Measurements from ENCODE around the gene C1orf50. TPM values are rescaled to one million over a fixed set of nuclear protein-coding genes. Genes with fewer than 3 reads are reported as not detected.
"Not testable (repeated sequence)": the region's sequence is repeated elsewhere in the genome, so short reads cannot be mapped to it uniquely, and the experiment has no call there.

C1orf50 gene
- total RNA-seq, 1 donor from 2014 or later: 5.2 TPM

DNA sequence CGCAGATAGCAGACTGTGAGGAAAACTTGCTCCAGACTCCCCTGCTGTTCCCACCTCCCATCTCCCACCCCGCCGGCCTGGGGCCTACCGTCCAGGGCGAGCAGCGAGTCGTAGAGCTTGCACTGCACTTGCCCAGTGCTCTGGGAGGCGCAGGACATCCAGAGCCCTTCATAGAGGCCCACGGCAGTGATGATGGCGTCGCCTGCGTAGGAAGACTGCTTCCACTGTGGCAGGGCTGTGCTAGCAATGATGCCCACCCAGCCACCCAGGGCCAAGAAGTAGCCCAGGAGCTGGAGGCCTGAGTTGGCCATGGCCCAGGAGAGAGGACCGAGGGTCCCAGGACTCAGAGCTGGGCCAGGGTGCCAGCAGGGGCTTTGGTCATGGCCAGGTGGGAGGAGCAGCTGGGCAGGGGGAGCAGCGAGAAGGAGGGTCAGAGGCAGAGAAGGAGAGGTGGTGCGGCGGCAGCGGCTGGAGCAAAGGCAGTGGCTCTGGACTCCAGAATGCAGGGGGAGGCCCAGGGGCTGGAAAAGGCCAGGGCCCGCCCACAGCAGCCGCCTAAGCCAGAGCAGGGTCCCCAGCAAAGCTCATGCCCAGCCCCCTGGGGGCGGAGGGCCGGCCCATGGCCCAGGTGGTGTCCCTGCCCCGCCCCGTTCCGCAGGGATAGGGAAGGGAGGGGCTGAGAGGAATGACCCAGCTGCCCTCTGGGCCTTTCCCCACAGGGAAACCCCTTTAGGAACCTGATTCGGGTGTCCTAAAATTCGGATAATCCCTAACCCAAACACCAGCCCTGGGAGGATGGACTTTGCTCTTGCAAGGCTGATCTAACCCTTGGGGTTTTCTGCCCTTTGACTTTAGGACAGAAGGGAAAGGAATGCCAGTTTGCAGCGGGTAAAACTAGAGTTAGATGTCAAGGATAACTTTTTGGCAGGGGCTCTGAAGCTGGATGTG is 27.0 kb upstream of the C1orf50 start, which contains the start of gene CLDN19:
CLDN19 (minus strand) TSS at position 484 of the 948 bp plus-strand sequence; CDS start at position 311, 173 bp downstream.
- DNase-seq: no peak

DNA sequence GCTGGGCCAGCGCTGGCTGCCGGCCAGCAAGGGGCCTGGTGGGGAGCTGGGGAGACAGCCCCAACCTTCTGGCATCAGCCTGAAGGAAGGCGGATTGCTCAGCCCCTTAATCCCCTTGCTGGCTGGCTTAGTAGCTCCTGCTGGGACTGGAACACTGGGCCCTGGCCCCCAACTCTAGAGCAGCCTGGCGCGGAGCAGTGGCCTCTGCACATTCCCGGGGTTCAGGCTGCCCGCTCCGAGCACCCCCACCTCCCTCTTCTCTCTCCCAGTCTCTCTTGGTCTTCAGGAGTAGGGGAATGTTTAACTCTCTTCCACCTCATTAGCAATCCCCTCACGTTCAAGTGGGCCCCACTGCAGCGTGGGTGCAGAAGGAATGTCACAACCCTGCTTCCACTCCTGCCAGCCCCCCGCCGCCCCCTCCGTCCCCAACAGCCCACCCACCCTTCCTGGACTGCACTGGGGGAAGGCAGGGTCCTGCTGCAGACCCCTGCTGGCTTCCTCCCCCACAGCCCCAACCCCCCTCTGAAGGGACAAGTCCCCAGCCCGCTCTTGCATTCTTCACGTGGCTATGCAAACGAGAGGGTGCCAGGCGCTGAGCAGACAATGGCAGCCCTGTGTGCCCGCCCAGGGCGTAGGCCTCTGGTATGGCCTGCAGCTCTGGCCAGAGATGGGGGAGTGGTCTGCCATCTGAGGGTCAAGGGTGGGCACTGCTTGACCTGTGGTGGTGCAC is 26.0 kb upstream of the C1orf50 start:
- no peak for DNase-seq

DNA sequence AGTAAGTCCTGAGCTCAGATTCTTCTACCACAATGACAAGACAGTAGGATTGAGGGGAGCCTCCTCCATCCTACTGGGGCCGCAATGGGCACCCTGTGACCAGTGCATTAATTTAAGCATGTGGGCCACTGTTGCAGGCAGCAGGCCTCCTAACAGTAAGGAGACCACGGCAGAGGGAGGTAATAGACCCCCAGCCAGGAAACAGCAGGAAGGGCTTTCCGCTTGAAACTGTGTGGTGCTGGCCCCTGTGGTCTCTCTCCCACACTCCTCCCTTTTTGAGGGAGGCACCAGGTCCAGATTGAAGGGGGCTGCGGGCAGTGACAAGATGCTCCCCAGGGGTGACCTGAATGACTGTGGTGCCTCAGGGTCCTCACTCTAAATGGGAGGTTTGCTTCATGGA is 25.3 kb upstream of the C1orf50 start:
- DNase-seq: no peak

DNA sequence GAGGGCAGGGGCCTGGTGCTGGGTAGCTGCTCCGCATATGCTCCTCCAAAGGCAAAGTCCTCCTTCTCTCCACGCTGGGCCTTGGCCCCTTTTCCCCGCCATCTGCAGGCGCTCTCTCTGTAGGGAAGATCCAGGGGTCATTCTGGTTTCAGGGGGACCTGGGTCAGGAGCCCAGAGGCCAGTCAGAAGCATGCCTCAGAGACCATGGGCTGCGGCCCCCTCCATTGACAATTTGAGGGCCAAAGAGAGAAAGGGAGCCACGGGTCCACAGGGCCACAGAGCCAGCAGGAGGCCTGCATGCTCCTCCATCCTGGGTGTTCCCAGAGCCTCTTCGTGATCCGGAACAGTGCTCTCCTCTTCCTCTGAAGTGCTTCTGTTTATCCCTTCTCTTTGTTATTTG is 24.9 kb upstream of the C1orf50 start:
- DNase-seq: no peak

DNA sequence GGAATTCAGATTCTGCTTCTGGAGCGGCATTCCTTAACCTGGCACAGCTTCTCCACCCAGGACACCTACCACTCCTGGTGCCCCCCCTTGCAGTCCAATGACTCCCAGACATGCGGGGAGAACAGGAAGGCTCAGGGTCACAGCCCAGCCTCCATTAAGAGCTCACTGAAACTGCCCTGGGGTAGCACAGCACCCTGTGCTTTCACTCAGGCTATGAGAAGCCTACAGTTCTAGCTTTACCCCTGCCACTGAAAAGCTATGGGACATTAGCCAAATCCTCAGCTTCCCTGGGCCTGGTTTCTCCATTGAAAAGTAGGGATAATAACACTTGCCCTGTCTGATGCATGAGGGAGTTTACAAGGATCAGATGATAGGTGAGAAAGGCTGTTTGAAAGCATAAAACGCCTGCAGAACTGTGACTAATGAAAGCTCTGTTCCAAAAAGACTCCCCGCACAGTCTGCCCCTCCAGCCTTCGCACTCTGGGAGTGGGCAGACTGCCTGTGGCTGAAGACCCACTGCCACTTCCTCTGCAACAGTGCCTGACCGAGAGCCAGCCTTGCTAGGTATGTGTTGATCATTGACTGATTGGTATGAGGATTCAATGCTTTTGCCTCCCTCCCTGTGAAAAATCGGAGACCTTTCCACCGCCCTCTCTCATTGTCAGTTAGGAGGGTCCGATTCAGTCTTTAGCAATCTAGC is 24.3 kb upstream of the C1orf50 start:
- DNase-seq: no peak

DNA sequence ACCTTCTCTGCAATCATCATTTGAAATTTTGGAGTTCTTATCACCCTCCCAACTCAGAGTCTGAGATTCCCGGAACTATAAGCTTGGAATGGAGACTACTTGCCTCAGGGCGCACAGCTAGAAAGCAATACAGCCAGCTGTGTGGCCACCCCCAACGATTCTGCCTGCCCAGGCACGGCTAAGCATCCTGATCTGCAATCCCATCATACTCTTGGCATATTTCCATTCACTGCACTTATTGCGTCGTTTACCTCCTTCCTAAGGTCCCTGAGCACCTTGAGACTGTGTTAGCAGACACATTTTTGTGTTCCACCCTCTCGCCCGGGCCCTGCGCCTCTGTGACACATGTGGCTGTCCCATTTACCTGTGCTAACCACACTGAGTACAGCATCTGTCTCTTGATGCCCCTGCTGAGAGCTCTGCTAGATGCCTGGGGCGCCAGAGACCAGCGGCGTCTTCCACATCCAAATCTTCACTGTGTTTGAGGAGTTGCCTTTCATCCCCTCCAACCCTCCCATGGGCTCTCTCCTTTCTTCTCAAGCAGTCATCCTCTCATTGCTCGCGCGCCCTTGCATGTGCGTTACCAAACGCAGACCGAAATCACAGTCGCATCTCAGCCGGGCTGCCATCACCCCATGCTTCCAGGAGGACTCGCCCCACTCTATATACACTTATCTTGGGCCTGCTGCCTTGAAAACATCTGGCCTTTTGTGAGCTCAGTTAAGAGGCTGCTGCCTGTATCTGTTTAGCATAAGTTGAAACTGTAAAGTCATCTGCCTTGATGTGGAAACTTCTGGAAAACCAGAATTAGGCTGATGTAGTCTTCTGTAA is 23.5 kb upstream of the C1orf50 start:
- DNase-seq: peak; percentile 24

DNA sequence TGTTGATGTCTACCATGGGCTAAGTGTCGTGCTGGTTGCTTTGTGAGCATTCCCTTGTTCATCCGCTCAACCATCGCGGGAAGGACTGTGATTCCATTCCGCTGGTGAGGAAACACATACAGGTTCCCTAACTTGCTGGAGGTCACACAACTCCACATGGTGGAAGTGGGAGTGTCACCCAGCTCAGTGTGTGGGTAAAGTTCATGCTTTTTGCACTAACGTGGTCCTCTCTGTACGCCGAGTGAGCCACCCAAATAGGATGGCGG is 23.0 kb upstream of the C1orf50 start:
- no peak for DNase-seq

DNA sequence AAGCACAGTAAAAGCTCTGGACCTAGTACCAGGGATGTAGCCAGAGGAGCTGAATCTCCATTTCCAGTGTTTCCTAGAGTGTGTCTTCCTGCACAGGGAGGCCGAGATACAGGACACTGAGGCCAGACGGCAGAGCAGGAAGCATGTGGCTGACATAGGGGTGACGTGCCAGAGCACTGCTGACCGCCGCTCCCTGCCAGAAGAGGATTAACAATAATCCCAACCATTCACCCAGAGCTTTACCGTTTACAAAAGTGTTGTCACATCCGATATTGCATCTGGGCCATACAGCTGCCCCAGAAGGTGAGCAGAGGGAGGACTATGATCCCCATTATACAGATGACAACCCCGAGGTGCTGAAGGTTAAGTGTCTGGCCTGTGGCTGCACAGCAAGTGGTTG is 21.2 kb upstream of the C1orf50 start:
- DNase-seq: no peak

DNA sequence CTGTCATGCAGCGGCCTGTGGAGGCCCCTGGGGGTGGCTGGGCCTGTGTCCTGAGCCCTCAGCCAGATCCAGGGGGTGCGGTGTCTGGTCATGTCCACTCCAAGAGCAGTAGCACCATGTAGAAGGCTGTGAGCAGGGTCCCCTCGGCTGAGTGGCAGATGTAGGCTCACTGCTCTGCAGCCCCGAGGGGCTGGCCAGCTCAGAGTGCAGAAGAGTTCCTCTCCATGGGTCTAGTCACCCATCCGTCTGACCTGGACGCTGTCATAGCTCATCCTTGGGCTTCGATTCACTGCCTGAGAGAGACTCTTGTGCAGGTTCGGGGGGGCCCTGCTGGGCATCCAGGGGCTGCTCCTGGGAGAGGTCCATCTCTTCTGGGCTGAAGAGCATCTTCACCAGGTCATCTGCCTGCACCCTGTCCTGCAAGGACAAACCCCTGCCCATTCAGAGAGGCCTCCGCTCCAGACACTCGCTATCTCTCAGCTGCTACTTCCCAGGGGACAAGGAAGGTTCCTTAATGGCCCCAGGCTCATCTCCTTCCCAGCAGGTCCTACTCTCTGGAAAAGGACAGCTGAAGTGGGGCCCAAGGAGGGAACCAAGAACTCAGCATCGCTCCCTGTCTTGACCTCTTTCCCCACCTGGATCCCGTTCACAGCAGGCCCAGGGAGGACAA is 20.5 kb upstream of the C1orf50 start:
- no peak for DNase-seq

DNA sequence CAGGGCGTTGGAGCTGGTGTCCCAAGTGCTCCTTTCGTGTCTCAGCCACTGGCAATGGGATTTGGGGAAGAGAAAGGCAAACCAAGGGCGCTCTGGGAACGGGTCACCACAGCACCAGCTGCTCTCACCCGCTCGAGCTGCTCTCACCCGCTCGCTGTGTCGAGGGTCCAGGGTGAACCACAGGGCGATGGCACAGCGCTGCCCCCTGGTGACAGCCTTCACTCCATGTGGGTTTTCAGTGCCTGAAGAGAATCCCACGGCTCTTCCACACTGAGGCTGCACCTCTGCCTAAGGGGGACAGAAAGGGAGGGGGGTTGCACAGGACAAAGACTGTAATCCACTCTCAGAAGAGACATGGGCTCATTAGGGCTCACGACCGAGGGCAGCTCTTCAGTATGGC is 19.9 kb upstream of the C1orf50 start:
- no peak for DNase-seq

DNA sequence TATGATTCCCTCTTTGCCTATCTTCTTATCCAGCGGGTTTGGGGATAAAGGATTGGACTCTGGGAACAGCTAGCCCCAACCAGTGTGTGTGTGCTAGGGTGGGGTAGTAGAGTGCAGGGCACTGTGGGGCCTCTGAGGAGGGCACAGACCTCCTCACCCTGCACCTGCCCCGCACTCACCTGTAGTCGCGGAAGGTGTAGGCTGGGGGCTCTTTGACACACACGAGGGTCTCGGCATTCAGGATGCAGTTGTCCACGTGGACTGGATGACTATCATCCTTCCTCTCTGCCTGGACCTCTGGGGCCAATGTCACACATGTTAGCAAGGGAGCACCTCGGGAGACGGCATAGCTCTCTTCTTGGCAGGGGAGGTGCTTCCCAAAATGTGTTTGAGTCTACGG is 19.0 kb upstream of the C1orf50 start:
- DNase-seq: no peak

DNA sequence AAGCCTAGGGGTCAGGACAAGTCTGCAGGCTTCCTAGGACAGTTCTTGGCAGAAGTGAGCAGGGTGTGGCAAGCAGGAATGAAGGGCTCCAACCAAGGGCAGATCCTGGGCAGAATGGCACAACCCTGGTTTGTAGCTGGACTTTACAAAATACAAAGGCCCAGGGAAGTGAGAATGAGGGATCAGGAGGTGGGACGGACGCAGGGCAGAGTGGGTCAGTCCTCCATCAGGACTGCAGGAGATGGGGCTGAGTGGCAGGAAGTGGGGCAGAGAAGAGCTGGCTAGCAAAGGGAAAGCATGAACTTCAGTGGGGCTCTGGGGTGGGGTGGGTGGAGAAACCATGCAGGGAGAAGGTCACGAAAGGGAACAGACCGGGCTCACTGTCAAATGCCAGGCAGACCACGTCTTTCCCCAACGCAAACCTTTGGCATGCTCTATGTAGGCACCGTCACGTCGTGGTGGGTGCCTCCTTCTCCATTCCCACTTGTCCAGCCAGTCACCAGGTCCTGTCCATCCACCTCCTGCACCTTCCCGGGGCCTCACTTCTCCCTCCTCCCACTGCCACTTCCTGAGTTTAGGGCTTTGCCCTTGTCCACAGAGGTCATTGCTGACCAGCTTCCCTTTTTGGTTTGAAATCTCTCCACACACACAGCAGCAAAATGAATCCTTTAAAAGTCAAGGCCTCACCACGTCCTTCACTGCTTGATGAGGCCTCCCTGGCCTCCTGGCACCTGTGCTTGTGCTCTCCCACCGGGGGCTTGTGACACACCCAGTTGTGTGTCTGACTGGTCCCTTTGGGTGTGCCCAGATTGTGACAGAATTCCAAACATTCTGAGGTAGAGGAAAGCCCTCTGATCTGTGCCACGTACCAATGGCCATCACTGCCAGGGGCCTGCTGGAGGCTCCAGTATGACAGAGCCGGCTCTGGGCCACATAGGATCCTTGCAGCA is 18.3 kb upstream of the C1orf50 start:
- DNase-seq: no peak

DNA sequence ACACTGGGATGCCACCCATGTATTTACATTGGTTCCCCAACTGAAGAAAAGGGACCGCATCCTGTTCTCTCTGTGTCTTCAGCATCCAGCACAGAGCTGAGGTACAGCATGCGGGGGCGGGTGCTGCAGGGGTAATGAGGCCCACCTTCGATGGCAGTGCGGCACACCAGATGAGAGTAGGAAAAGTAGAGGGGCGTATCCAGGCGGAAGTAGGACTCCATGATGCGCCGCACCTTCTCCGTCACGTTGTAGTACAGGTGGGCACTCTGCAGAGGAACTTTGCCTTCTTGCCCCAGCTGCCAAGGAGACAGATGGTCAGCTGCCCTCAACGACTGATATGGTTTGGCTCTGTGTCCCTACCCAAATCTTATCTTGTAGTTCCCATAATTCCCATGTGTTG is 17.0 kb upstream of the C1orf50 start:
- DNase-seq: no peak

DNA sequence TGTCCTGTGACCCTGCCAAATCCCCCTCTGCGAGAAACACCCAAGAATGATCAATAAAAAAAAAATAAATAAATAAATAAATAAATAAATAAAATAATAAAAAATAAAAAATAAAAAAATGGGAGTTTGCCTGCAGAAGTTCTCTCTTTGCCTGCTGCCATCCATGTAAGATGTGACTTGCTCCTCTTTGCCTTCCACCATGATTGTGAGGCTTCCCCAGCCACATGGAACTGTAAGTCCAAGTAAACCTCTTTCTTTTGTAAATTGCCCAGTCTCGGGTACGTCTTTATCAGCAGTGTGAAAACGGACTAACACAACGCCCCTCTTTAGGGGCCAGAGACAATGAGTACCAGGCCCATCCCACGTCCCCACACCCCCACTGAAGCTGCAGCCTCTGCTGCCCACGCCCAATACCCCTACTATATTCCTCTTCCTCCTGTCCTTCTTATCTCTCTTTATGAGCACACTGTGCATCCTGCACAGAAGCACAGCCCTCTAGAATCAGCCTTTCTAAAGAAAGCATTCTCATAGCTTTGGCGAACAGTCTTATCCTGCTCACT is 15.5 kb upstream of the C1orf50 start:
- not testable (repeated sequence) for DNase-seq

DNA sequence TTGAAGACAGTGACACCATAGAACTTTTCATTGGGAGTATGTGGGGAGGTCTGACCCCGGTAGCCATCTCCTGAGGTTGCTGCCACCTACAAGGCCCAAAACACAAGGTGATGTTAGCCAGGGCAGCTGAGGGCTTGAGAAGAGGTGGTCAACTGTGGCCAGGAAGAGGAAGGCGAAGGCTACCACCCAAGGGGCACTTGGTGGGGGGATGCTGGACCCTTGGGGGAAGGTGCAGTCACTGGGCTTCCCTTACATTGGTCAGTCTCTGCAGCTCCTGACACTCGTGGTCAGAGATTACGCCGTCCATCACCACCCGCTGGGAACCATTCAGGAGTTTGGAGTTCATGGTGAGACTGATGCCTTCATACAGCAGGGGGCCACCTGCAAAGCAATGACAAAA is 14.8 kb upstream of the C1orf50 start:
- DNase-seq: no peak

DNA sequence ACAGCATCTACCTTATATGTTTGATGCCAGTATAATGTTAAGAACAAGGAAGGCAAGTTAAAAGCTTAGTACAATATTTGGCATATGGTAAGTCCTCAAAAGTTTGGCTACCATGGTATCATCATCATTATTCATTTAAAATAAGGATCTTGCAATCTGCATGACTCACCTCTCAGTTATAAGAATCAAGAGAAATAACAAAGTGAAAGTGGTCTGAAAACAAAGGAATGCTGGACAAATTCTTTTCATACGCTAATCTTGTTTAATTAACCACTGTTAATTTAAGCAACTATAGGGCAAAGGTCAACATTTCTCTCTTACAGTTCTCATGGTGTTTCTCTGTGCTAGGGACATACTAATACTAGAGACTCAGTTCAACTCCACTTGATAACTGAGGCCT is 14.0 kb upstream of the C1orf50 start:
- no peak for DNase-seq

DNA sequence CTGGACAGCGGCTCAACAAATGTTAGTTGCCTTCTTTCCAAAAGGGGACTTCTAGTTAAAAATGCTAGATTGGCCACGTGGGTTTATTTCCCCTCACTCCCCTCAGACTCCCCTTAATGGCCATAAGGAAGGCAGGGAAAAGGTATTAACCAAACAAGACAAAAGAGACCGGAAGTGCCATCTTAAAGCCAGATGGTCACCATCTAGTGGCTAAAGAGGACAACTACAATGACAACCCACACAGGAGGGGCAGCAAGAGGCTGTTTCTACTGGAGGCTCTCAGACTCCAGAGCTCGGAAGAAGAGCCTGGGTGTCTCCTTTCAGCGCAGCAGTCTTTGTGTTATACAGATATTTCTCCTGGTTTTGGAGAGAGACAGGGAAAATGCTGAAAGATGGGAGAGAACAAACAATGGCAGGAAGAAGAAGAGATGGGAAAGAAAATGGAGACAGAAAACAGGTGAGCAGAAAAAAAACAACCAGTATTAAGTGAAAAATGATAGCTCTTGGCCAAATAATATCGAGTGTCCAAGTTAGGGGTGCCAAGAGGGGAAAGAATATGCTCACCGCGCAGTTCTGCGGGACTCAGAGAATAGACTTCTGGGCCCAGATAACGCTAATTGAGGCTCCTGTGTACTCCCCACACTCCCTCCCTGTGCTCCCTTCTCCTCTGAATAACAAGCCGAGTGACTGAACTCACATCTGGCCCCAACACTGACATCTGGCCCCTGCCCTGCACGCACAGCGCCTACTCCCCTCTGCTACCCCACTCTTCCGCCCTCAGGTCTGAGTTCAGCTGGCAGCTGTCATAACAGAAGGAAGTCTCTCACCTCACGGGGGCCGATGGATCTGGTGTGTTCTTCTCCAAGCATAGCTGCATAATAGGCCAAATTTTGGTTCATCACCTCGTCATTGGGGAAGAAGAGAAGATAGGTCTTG is 9.8 kb upstream of the C1orf50 start:
- DNase-seq: no peak

DNA sequence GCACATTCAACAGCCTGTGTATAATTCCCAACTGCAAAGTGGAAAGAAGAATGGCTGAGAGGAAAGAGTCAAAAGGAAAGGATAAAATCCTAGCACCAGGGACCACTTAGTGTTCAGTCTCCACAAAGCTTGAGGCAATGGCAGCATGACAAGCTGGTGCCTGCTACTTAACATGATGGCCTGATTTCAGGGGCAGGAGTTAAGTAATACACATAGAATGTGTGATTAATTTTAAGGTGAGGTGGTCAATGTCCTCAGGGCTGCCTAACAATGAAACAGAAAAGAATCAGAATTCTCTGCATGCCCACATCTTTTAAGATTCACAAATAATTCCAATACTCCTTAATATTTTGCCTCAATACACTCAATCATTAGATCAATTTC is 9.2 kb upstream of the C1orf50 start:
- no peak for DNase-seq

DNA sequence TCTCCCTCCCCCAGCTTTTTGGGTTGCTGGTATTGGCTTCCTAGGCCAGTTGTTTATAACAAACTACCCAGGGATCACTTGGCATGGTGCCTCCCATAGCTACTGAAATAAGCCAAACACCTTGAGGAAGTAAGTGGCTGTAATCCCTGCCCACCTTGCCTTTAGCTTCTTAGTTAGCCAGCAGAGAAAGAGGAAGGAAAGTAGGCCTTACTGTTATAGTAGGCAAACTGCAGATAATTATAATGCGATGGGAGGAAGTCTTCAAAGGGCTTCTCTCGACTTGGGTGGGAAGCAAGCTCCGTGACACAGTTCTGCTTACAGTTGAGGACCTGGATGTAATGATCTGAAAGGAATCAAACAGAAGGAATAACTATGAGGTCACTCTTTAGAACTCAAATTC is 8.4 kb upstream of the C1orf50 start:
- DNase-seq: no peak

Measured in skin of body (tissue), 2 donors.